Measurements from ENCODE around the gene CACNA2D2.

DNA sequence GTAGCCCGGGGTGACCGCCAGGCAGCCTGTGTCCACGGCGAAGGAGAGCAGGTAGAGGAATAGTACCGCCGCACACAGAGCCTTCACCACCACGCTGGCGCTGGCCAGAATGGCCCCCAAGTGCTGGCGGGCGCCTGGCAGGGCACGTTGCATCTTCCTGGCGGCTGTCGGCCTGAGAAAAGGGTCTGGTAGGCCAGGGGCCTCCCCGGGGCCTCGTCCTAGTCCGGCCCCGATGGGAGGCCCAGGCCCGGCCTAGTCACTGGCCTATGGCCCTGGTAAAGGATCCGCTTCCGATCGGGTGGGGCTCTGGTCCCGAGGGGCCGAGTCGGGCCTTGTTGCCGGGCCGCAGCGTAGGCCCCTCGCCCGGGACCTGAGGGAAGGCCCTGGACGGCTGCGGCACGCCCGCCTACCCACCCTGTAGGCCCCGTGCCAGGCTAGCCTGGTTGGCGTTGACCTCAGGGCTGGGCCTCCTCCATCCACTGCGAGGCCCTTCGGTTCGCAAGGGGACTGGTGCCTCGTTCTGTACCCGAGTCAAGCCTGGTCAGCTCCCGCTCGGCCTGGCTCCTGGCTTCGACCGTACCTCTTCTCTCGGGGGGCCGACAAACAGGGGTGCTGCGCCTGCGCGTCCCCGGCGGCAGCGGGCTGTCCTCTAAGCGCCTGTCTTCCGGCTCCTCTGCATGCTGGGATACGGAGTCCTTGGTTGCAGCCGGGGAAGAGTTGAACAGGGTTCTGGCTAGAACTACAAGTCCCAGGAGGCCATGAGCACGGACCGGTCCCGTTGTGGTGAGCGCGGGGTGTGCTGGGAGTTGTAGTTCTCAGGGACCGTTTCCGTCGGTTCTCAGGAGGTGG, 144.3 kb downstream of the CACNA2D2 start, which contains the start of gene TMEM115:
- TF ChIP-seq EZH2 (IDR thresholded peaks at IDR 0.05; ENCODE audit: borderline replicate concordance) = no peak
- no peak for TF ChIP-seq CTCF (IDR thresholded peaks at IDR 0.05; ENCODE audit: poor library complexity)
- no peak for TF ChIP-seq EZH2phosphoT487 (IDR thresholded peaks at IDR 0.05; ENCODE audit: low read depth, severe bottlenecking, unreplicated experiment)
